Measurements from ENCODE around the gene RARA.

Gene RARA

DNA sequence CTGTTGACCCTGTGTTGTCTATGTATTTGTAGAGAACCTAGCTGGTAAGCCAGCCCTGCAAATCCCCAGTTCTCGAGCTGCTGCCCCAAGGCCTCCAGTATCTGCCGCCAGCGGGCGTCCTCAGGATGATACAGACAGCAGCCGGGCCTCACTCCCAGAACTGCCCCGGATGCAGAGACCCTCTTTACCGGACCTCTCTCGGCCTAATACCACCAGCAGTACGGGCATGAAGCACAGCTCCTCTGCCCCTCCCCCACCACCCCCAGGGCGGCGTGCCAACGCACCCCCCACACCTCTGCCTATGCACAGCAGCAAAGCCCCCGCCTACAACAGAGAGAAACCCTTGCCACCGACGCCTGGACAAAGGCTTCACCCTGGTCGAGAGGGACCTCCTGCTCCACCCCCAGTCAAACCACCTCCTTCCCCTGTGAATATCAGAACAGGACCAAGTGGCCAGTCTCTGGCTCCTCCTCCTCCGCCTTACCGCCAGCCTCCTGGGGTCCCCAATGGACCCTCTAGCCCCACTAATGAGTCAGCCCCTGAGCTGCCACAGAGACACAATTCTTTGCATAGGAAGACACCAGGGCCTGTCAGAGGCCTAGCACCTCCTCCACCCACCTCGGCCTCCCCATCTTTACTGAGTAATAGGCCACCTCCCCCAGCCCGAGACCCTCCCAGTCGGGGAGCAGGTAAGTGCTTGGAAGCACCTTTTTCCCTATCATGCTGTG lies 44.4 kb upstream of the RARA start (continued):
- TF ChIP-seq, protein P1, sequence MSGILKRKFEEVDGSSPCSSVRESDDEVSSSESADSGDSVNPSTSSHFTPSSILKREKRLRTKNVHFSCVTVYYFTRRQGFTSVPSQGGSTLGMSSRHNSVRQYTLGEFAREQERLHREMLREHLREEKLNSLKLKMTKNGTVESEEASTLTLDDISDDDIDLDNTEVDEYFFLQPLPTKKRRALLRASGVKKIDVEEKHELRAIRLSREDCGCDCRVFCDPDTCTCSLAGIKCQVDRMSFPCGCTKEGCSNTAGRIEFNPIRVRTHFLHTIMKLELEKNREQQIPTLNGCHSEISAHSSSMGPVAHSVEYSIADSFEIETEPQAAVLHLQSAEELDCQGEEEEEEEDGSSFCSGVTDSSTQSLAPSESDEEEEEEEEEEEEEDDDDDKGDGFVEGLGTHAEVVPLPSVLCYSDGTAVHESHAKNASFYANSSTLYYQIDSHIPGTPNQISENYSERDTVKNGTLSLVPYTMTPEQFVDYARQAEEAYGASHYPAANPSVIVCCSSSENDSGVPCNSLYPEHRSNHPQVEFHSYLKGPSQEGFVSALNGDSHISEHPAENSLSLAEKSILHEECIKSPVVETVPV (CRISPR knock-in tag; IDR thresholded peaks at IDR 0.05): no peak
- TF ChIP-seq TCF4 (CRISPR knock-in tag; IDR thresholded peaks at IDR 0.05; ENCODE audit: borderline replicate concordance) (no peak), ZFP3 (CRISPR knock-in tag; IDR thresholded peaks at IDR 0.05) (no peak)
- TF ChIP-seq, protein P2, sequence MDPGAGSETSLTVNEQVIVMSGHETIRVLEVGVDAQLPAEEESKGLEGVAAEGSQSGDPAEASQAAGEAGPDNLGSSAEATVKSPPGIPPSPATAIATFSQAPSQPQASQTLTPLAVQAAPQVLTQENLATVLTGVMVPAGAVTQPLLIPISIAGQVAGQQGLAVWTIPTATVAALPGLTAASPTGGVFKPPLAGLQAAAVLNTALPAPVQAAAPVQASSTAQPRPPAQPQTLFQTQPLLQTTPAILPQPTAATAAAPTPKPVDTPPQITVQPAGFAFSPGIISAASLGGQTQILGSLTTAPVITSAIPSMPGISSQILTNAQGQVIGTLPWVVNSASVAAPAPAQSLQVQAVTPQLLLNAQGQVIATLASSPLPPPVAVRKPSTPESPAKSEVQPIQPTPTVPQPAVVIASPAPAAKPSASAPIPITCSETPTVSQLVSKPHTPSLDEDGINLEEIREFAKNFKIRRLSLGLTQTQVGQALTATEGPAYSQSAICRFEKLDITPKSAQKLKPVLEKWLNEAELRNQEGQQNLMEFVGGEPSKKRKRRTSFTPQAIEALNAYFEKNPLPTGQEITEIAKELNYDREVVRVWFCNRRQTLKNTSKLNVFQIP (CRISPR knock-in tag; IDR thresholded peaks at IDR 0.05; ENCODE audit: borderline replicate concordance, low read depth): no peak

DNA sequence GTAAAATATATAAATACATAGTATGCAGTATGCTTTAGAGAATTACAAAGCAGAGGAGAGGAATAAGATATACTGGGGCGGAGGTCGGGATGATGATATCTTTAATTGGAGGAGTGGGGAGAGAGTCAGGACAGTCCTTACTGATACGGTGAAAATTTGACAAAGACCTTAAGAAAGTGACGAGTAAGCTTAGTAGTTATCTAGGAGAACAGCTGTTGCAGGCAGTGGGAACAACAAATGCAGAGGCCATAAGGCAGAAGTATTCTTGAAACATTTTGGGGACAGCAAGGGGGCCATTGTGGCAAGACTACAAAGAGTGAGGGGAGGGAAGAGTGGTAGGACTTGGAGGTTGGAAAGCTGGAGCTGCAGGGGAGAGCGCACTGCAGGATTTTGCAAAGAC lies 43.6 kb upstream of the RARA start:
- TF ChIP-seq ZNF70 (CRISPR knock-in tag; IDR thresholded peaks at IDR 0.05) (no peak), CSDC2 (CRISPR knock-in tag; IDR thresholded peaks at IDR 0.05) (no peak), TCF4 (CRISPR knock-in tag; IDR thresholded peaks at IDR 0.05; ENCODE audit: borderline replicate concordance) (no peak), ISL1 (CRISPR knock-in tag; IDR thresholded peaks at IDR 0.05) (no peak), ZNF565 (CRISPR knock-in tag; conservative IDR thresholded peaks at IDR 0.05; ENCODE audit: low read depth) (no peak), ZFP30 (CRISPR knock-in tag; IDR thresholded peaks at IDR 0.05) (no peak), ZNF8 (CRISPR knock-in tag; IDR thresholded peaks at IDR 0.05) (no peak), ARNTL (CRISPR knock-in tag; IDR thresholded peaks at IDR 0.05; ENCODE audit: borderline replicate concordance, low read depth) (no peak), OSR1 (CRISPR knock-in tag; IDR thresholded peaks at IDR 0.05) (no peak)
- TF ChIP-seq, protein P1 (CRISPR knock-in tag; IDR thresholded peaks at IDR 0.05): no peak
- TF ChIP-seq, protein P3, sequence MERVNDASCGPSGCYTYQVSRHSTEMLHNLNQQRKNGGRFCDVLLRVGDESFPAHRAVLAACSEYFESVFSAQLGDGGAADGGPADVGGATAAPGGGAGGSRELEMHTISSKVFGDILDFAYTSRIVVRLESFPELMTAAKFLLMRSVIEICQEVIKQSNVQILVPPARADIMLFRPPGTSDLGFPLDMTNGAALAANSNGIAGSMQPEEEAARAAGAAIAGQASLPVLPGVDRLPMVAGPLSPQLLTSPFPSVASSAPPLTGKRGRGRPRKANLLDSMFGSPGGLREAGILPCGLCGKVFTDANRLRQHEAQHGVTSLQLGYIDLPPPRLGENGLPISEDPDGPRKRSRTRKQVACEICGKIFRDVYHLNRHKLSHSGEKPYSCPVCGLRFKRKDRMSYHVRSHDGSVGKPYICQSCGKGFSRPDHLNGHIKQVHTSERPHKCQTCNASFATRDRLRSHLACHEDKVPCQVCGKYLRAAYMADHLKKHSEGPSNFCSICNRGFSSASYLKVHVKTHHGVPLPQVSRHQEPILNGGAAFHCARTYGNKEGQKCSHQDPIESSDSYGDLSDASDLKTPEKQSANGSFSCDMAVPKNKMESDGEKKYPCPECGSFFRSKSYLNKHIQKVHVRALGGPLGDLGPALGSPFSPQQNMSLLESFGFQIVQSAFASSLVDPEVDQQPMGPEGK (CRISPR knock-in tag; IDR thresholded peaks at IDR 0.05; ENCODE audit: borderline replicate concordance): no peak
- TF ChIP-seq, protein P4, sequence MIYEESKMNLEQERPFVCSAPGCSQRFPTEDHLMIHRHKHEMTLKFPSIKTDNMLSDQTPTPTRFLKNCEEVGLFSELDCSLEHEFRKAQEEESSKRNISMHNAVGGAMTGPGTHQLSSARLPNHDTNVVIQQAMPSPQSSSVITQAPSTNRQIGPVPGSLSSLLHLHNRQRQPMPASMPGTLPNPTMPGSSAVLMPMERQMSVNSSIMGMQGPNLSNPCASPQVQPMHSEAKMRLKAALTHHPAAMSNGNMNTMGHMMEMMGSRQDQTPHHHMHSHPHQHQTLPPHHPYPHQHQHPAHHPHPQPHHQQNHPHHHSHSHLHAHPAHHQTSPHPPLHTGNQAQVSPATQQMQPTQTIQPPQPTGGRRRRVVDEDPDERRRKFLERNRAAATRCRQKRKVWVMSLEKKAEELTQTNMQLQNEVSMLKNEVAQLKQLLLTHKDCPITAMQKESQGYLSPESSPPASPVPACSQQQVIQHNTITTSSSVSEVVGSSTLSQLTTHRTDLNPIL (CRISPR knock-in tag; IDR thresholded peaks at IDR 0.05; ENCODE audit: low read depth): no peak
- no peak for ATAC-seq

DNA sequence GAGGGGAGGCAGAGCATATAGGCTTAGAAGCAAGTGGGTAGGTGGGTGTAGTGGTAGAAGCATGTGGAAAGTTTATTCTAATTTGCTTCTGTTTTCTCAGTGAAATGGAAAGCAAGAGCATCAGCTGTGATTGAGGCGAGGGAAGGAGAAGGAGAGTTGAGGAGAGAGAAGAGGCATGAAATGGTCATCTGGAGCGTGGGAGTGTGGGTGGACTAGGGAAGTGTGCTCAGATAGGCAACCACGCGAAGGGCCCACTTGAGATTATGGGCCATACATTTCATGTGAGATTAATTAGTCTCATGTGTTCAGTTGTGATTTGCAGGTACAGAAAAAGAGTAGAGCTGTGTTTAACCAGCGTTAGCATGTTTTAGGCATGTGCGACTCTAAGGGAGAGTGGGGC lies 42.1 kb upstream of the RARA start:
- no peak for ATAC-seq
- TF ChIP-seq ZFP30 (CRISPR knock-in tag; IDR thresholded peaks at IDR 0.05): no peak
- TF ChIP-seq, protein P3 (CRISPR knock-in tag; IDR thresholded peaks at IDR 0.05; ENCODE audit: borderline replicate concordance): no peak
- TF ChIP-seq OSR1 (CRISPR knock-in tag; IDR thresholded peaks at IDR 0.05): no peak
- TF ChIP-seq ZNF565 (CRISPR knock-in tag; conservative IDR thresholded peaks at IDR 0.05; ENCODE audit: low read depth): no peak
- no peak for TF ChIP-seq BACH2 (CRISPR knock-in tag; IDR thresholded peaks at IDR 0.05; ENCODE audit: borderline replicate concordance)
- TF ChIP-seq TCF4 (CRISPR knock-in tag; IDR thresholded peaks at IDR 0.05; ENCODE audit: borderline replicate concordance): no peak
- TF ChIP-seq, protein P1 (CRISPR knock-in tag; IDR thresholded peaks at IDR 0.05): no peak
- no peak for TF ChIP-seq ARNTL (CRISPR knock-in tag; IDR thresholded peaks at IDR 0.05; ENCODE audit: borderline replicate concordance, low read depth)
- no peak for TF ChIP-seq ZNF8 (CRISPR knock-in tag; IDR thresholded peaks at IDR 0.05)
- TF ChIP-seq TOX (CRISPR knock-in tag; IDR thresholded peaks at IDR 0.05; ENCODE audit: borderline replicate concordance): no peak
- no peak for TF ChIP-seq ISL1 (CRISPR knock-in tag; IDR thresholded peaks at IDR 0.05)
- no peak for TF ChIP-seq GLIS3 (CRISPR knock-in tag; IDR thresholded peaks at IDR 0.05)
- TF ChIP-seq CSDC2 (CRISPR knock-in tag; IDR thresholded peaks at IDR 0.05): no peak
- no peak for TF ChIP-seq PPARA (CRISPR knock-in tag; IDR thresholded peaks at IDR 0.05; ENCODE audit: borderline replicate concordance)
- TF ChIP-seq, protein P2 (CRISPR knock-in tag; IDR thresholded peaks at IDR 0.05; ENCODE audit: borderline replicate concordance, low read depth): no peak
- TF ChIP-seq SNAI2 (CRISPR knock-in tag; IDR thresholded peaks at IDR 0.05): no peak
- TF ChIP-seq, protein P4 (CRISPR knock-in tag; IDR thresholded peaks at IDR 0.05; ENCODE audit: low read depth): no peak
- TF ChIP-seq ZNF70 (CRISPR knock-in tag; IDR thresholded peaks at IDR 0.05): no peak
